Liver (tissue), 9 donors: Measurements from ENCODE around the gene BTBD9. TPM values are rescaled to one million over a fixed set of nuclear protein-coding genes. Genes with fewer than 3 reads are reported as not detected.

Experiments
- DNase-seq: peaks from one replicate; pipeline ENCODE4 v3.0.0-alpha.2; 2017; ENCODE audit warnings: low spot score
- H3K27ac ChIP-seq, 2 donors: one replicate each; pipeline ENCODE4 v1.7.0; 2013; ENCODE audit warnings: inconsistent platforms in 2 of 2, low read length in 2 of 2, control low read depth in 1 of 2, low read depth in 1 of 2, mild to moderate bottlenecking in 1 of 2
- H3K27me3 ChIP-seq, 4 donors: one replicate each; pipeline versions ENCODE4 v1.6.1 to v1.7.0; 2013; ENCODE audit warnings: low read length in 3 of 4, inconsistent platforms in 1 of 4, mild to moderate bottlenecking in 1 of 4, moderate library complexity in 1 of 4; ENCODE audit not compliant: control insufficient read depth in 4 of 4, insufficient read depth in 4 of 4
- H3K36me3 ChIP-seq, 4 donors: one replicate each; pipeline versions ENCODE4 v1.6.1 to v1.7.0; 2013; ENCODE audit warnings: low read length in 3 of 4, mild to moderate bottlenecking in 3 of 4, low read depth in 1 of 4, moderate library complexity in 1 of 4; ENCODE audit not compliant: control insufficient read depth in 4 of 4, insufficient read depth in 3 of 4
- H3K4me1 ChIP-seq, 4 donors: one replicate each; pipeline versions ENCODE4 v1.6.1 to v1.7.0; 2013; ENCODE audit warnings: low read length in 3 of 4, mild to moderate bottlenecking in 3 of 4, moderate library complexity in 1 of 4; ENCODE audit not compliant: control insufficient read depth in 4 of 4, insufficient read depth in 4 of 4
- H3K4me3 ChIP-seq, 3 donors: one replicate each; pipeline versions ENCODE4 v1.6.1 to v1.7.0; 2013; ENCODE audit warnings: low read length in 3 of 3, control low read depth in 1 of 3, low read depth in 1 of 3, mild to moderate bottlenecking in 1 of 3
- H3K9ac ChIP-seq, 2 donors: one replicate each; pipeline ENCODE4 v1.7.0; 2013; ENCODE audit warnings: low read length in 2 of 2, mild to moderate bottlenecking in 2 of 2, moderate library complexity in 2 of 2, control low read depth in 1 of 2, low read depth in 1 of 2
- H3K9me3 ChIP-seq, 4 donors: one replicate each; pipeline versions ENCODE4 v1.6.1 to v1.7.0; 2013; ENCODE audit warnings: low read length in 3 of 4; ENCODE audit not compliant: control insufficient read depth in 4 of 4
- EGR1 ChIP-seq, 2 donors: IDR thresholded peaks; 2 replicates each; pipeline ENCODE4 v1.6.1; 2016 to 2018; ENCODE audit warnings: antibody characterized with exemption in 2 of 2, low read depth in 2 of 2
- FOXA1 ChIP-seq: IDR thresholded peaks from 2 replicates; pipeline ENCODE4 v1.6.1; 2016; ENCODE audit warnings: antibody characterized with exemption
- FOXA2 ChIP-seq: IDR thresholded peaks from 2 replicates; pipeline ENCODE4 v1.6.1; 2016; ENCODE audit warnings: antibody characterized with exemption
- GABPA ChIP-seq, 2 donors: IDR thresholded peaks in 1 of 2; conservative IDR thresholded peaks in 1 of 2; 2 replicates each; pipeline ENCODE4 v1.6.1; 2016; ENCODE audit warnings: antibody characterized with exemption in 2 of 2, mild to moderate bottlenecking in 1 of 2, moderate library complexity in 1 of 2
- HNF4A ChIP-seq, 2 donors: conservative IDR thresholded peaks; 2 replicates each; pipeline ENCODE4 v1.6.1; 2016; ENCODE audit warnings: antibody characterized with exemption in 2 of 2, mild to moderate bottlenecking in 2 of 2
- HNF4G ChIP-seq: IDR thresholded peaks from 2 replicates; pipeline ENCODE4 v1.6.1; 2016; ENCODE audit warnings: antibody characterized with exemption
- JUND ChIP-seq, 2 donors: IDR thresholded peaks; 2 replicates each; pipeline ENCODE4 v1.6.1; 2016; ENCODE audit warnings: antibody characterized with exemption in 2 of 2
- NR2F2 ChIP-seq: IDR thresholded peaks from 2 replicates; pipeline ENCODE4 v1.6.1; 2016; ENCODE audit warnings: antibody characterized with exemption
- RAD21 ChIP-seq, 2 donors: IDR thresholded peaks; 2 replicates each; pipeline ENCODE4 v1.6.1; 2016; ENCODE audit warnings: antibody characterized with exemption in 2 of 2, mild to moderate bottlenecking in 2 of 2
- RXRA ChIP-seq, 2 donors: IDR thresholded peaks; 2 replicates each; pipeline ENCODE4 v1.6.1; 2017 to 2018; ENCODE audit warnings: antibody characterized with exemption in 2 of 2, mild to moderate bottlenecking in 1 of 2
- SP1 ChIP-seq: IDR thresholded peaks from 2 replicates; pipeline ENCODE4 v1.6.1; 2018; ENCODE audit warnings: antibody characterized with exemption, mild to moderate bottlenecking
- TAF1 ChIP-seq: conservative IDR thresholded peaks from 2 replicates; pipeline ENCODE4 v1.6.1; 2016; ENCODE audit warnings: antibody characterized with exemption, mild to moderate bottlenecking
- YY1 ChIP-seq: IDR thresholded peaks from 2 replicates; pipeline ENCODE4 v1.6.1; 2016; ENCODE audit warnings: antibody characterized with exemption, mild to moderate bottlenecking
- WGBS: extraction: QIAGEN DNeasy Blood & Tissue Kit; methylation state at CpG from one replicate; pipeline ENCODE4 v1.1.7; 2013; 5-methylcytosine and 5-hydroxymethylcytosine counted together
- polyA plus RNA-seq, 2 donors: library from polyadenylated mRNA; stranded (reverse) in 1 of 2; unstranded in 1 of 2; fragments of 200-250 nt in 1 of 2; fragments of >200 nt in 1 of 2; fragmentation: Nextera tagmentation in 1 of 2; extraction: Ambion mirVana in 1 of 2; gene quantifications; one replicate each; pipeline versions ENCODE4 v1.2.1 to v1.2.3, GENCODE V29; 2013 to 2015
- total RNA-seq, 2 donors: library from RNA; depleted of rRNA; stranded (reverse); fragments of >200 nt; gene quantifications; one replicate each; pipeline ENCODE4 v1.2.3, GENCODE V29; 2014
- TF ChIP-seq, protein P1 (sequence below): IDR thresholded peaks from 2 replicates; pipeline ENCODE4 v1.6.1; 2016; ENCODE audit warnings: antibody characterized with exemption
- TF ChIP-seq, protein P2 (sequence below): fragments of 150-350 bp; IDR thresholded peaks from 2 replicates; pipeline ENCODE4 v1.5.1; 2017; ENCODE audit warnings: improper control_type of control experiment, low read depth, low read length; ENCODE audit not compliant: missing input control
- TF ChIP-seq, protein P3 (sequence below): IDR thresholded peaks from 2 replicates; pipeline ENCODE4 v1.6.1; 2016; ENCODE audit warnings: antibody characterized with exemption, mild to moderate bottlenecking
- TF ChIP-seq, protein P4 (sequence below): IDR thresholded peaks from 2 replicates; pipeline ENCODE4 v1.6.1; 2016; ENCODE audit warnings: antibody characterized with exemption
- TF ChIP-seq, protein P5 (sequence below): IDR thresholded peaks from 2 replicates; pipeline ENCODE4 v1.6.1; 2016; ENCODE audit warnings: antibody characterized with exemption
- donor health status: healthy.
- donor health status: healthy.
- donor health status: healthy.
- donor health status: healthy.
- donor health status: healthy.

The BTBD9 gene
- total and polyA plus RNA-seq, 4 donors: 2.0 to 12.4 (median 5.7) TPM

DNA sequence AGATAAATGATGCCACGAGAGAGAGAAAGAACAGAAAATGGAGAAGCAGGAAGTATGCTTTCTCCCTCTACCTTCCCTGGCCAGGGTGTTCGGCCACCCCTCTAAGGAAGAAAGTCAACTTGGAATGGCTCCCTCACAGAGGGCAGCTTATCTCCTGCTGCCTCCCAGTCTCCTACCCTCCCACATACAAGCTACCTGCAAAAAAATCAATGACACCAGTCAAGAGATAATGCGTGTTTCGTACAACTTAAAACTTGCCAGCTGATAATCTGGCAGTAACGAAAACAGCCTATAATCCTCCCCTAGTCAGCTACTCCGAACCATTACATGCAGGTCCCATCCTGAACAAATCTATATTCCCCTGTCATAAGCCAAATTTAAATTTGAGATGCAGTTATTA is 61.7 kb downstream of the BTBD9 start:
- no peak overlapping the region for H3K9ac ChIP-seq
- TF ChIP-seq, protein P1, sequence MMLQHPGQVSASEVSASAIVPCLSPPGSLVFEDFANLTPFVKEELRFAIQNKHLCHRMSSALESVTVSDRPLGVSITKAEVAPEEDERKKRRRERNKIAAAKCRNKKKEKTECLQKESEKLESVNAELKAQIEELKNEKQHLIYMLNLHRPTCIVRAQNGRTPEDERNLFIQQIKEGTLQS: no peak
- no peak for TF ChIP-seq RXRA (IDR thresholded peaks at IDR 0.05)
- peaks cover 0 to 4% (median 1%) of the 10 kb centered on the region in 4 donors for H3K36me3 ChIP-seq
- no peaks in the 10 kb centered on the region for H3K4me1 ChIP-seq
- DNase-seq: no peak
- H3K9me3 ChIP-seq: no peaks in the 10 kb centered on the region
- no peak overlapping the region for H3K27ac ChIP-seq
- WGBS: 81% methylated on average over 6 of the region's 6 CpGs
- H3K4me3 ChIP-seq: no peak overlapping the region
- H3K27me3 ChIP-seq: no peaks in the 10 kb centered on the region

DNA sequence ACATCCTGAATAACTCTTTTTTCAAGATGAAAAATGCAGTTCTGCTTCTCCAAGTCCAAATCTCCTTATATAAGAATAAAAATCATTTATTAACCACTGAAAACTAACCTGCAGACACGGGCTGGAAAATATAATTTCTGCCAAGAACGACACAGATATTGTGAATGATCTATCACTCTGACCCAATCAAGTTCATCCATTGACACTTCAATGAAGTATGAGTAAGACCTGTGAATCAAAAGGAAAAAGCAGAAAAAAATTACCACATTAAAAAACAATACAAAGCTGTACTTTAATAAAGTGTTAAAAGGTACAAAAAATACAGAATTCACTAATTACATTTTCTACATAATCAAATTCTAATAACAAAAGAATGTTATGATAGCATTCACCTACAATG is 62.2 kb downstream of the BTBD9 start:
- Histone ChIP-seq H3K9ac (no peak overlapping the region), H3K27ac (no peak overlapping the region), H3K4me3 (no peak overlapping the region), H3K27me3 (no peaks in the 10 kb centered on the region), H3K9me3 (no peaks in the 10 kb centered on the region), H3K36me3 (peaks cover 0 to 4% (median 1%) of the 10 kb centered on the region in 4 donors), H3K4me1 (no peaks in the 10 kb centered on the region)
- DNase-seq: no peak
- TF ChIP-seq NR2F2: no peak
- TF ChIP-seq JUND (IDR thresholded peaks at IDR 0.05): no peak
- TF ChIP-seq, protein P2, sequence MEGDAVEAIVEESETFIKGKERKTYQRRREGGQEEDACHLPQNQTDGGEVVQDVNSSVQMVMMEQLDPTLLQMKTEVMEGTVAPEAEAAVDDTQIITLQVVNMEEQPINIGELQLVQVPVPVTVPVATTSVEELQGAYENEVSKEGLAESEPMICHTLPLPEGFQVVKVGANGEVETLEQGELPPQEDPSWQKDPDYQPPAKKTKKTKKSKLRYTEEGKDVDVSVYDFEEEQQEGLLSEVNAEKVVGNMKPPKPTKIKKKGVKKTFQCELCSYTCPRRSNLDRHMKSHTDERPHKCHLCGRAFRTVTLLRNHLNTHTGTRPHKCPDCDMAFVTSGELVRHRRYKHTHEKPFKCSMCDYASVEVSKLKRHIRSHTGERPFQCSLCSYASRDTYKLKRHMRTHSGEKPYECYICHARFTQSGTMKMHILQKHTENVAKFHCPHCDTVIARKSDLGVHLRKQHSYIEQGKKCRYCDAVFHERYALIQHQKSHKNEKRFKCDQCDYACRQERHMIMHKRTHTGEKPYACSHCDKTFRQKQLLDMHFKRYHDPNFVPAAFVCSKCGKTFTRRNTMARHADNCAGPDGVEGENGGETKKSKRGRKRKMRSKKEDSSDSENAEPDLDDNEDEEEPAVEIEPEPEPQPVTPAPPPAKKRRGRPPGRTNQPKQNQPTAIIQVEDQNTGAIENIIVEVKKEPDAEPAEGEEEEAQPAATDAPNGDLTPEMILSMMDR: no peak
- no peak for TF ChIP-seq FOXA2
- TF ChIP-seq RXRA (IDR thresholded peaks at IDR 0.05): no peak
- TF ChIP-seq, protein P1: no peak
- no peak for TF ChIP-seq TAF1
- no peak for TF ChIP-seq GABPA (IDR thresholded peaks at IDR 0.05 in 1 of 2, conservative IDR thresholded peaks at IDR 0.05 in 1 of 2)
- no peak for TF ChIP-seq FOXA1
- TF ChIP-seq, protein P3, sequence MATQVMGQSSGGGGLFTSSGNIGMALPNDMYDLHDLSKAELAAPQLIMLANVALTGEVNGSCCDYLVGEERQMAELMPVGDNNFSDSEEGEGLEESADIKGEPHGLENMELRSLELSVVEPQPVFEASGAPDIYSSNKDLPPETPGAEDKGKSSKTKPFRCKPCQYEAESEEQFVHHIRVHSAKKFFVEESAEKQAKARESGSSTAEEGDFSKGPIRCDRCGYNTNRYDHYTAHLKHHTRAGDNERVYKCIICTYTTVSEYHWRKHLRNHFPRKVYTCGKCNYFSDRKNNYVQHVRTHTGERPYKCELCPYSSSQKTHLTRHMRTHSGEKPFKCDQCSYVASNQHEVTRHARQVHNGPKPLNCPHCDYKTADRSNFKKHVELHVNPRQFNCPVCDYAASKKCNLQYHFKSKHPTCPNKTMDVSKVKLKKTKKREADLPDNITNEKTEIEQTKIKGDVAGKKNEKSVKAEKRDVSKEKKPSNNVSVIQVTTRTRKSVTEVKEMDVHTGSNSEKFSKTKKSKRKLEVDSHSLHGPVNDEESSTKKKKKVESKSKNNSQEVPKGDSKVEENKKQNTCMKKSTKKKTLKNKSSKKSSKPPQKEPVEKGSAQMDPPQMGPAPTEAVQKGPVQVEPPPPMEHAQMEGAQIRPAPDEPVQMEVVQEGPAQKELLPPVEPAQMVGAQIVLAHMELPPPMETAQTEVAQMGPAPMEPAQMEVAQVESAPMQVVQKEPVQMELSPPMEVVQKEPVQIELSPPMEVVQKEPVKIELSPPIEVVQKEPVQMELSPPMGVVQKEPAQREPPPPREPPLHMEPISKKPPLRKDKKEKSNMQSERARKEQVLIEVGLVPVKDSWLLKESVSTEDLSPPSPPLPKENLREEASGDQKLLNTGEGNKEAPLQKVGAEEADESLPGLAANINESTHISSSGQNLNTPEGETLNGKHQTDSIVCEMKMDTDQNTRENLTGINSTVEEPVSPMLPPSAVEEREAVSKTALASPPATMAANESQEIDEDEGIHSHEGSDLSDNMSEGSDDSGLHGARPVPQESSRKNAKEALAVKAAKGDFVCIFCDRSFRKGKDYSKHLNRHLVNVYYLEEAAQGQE: no peak
- TF ChIP-seq, protein P4, sequence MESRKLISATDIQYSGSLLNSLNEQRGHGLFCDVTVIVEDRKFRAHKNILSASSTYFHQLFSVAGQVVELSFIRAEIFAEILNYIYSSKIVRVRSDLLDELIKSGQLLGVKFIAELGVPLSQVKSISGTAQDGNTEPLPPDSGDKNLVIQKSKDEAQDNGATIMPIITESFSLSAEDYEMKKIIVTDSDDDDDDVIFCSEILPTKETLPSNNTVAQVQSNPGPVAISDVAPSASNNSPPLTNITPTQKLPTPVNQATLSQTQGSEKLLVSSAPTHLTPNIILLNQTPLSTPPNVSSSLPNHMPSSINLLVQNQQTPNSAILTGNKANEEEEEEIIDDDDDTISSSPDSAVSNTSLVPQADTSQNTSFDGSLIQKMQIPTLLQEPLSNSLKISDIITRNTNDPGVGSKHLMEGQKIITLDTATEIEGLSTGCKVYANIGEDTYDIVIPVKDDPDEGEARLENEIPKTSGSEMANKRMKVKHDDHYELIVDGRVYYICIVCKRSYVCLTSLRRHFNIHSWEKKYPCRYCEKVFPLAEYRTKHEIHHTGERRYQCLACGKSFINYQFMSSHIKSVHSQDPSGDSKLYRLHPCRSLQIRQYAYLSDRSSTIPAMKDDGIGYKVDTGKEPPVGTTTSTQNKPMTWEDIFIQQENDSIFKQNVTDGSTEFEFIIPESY: no peak
- no peak for TF ChIP-seq HNF4A (conservative IDR thresholded peaks at IDR 0.05)
- TF ChIP-seq YY1: no peak
- TF ChIP-seq RAD21 (IDR thresholded peaks at IDR 0.05): no peak
- no peak for TF ChIP-seq EGR1 (IDR thresholded peaks at IDR 0.05; ENCODE audit: low read depth in 2 of 2)
- no peak for TF ChIP-seq HNF4G
- TF ChIP-seq SP1: no peak
- TF ChIP-seq, protein P5, sequence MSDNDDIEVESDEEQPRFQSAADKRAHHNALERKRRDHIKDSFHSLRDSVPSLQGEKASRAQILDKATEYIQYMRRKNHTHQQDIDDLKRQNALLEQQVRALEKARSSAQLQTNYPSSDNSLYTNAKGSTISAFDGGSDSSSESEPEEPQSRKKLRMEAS: no peak
- 77% methylated on average over 2 of the region's 2 CpGs for WGBS
